ENCODE data around the gene DICER1. TPM values are rescaled to one million over a fixed set of nuclear protein-coding genes. Genes with fewer than 3 reads are reported as not detected.

DICER1 gene
- total RNA-seq, 1 donor from 2014 or later: 27.6 TPM

DNA sequence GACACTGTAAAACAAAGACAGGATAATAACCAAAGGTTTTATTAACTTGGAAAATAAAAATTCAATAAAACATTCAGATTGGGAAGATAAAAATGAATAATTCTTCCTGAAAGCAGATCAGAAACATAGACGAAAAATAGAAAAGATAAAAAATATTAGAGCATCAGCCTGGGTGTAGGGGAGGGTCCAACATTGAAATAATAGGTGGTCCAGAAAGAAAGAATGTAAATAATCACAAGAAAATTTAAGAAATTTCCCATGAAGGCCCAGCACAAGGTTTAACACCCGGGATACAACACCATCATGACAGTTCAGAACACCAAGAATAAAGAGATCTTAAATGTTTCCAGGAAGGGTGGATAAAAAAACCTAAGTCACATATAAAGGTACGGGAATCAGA lies 31.1 kb upstream of the DICER1 start:
- no peaks in the 10 kb centered on the region for H3K27me3 ChIP-seq (ENCODE audit: control insufficient read depth, insufficient read depth, low read length)
- FAIRE-seq (no peak), DNase-seq (ENCODE audit: low read depth) (no peak)
- TF ChIP-seq, protein P1, sequence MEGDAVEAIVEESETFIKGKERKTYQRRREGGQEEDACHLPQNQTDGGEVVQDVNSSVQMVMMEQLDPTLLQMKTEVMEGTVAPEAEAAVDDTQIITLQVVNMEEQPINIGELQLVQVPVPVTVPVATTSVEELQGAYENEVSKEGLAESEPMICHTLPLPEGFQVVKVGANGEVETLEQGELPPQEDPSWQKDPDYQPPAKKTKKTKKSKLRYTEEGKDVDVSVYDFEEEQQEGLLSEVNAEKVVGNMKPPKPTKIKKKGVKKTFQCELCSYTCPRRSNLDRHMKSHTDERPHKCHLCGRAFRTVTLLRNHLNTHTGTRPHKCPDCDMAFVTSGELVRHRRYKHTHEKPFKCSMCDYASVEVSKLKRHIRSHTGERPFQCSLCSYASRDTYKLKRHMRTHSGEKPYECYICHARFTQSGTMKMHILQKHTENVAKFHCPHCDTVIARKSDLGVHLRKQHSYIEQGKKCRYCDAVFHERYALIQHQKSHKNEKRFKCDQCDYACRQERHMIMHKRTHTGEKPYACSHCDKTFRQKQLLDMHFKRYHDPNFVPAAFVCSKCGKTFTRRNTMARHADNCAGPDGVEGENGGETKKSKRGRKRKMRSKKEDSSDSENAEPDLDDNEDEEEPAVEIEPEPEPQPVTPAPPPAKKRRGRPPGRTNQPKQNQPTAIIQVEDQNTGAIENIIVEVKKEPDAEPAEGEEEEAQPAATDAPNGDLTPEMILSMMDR (IDR thresholded peaks at IDR 0.05; ENCODE audit: insufficient read depth, low read length, severe bottlenecking): no peak
- H3K4me3 ChIP-seq (ENCODE audit: low read depth, low read length): no peak overlapping the region
- peaks cover 3% of the 10 kb centered on the region for H3K36me3 ChIP-seq (ENCODE audit: control insufficient read depth, insufficient read depth, low read length)

DNA sequence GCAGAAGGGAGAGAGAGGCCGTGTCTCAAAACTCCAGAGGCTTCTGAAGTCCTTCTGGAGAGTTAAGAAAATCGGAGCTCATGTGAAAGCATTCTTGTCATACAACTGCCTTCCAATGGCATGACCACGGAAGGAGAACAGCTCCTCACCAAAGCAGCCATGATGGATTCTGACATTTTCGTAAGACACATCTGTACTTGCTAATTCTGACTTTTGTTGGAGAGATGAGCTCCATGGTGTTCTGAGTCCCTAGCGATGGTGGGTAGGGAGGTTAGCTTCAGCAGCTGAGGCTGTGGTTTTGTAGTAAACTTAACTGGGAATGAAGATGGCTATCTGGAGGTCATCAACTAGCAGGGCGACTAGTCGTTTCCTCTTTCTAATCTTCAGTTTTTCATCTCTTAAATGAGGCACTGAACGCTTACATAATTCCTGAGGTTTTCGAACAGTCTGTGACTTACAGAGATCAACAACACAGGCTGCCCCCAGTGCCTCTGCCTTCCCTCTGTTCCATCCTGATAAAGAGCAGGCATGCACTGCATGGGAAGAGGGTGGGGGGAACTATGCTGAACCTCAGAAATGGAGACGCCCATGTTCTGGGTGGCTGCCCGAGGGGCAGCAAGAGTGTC lies 28.6 kb upstream of the DICER1 start:
- FAIRE-seq (peak; percentile 62), DNase-seq (ENCODE audit: low read depth) (no peak)
- H3K27me3 ChIP-seq (ENCODE audit: control insufficient read depth, insufficient read depth, low read length): no peaks in the 10 kb centered on the region
- peaks cover under 1% of the 10 kb centered on the region for H3K36me3 ChIP-seq (ENCODE audit: control insufficient read depth, insufficient read depth, low read length)
- TF ChIP-seq, protein P1 (IDR thresholded peaks at IDR 0.05; ENCODE audit: insufficient read depth, low read length, severe bottlenecking): no peak
- no peak overlapping the region for H3K4me3 ChIP-seq (ENCODE audit: low read depth, low read length)

DNA sequence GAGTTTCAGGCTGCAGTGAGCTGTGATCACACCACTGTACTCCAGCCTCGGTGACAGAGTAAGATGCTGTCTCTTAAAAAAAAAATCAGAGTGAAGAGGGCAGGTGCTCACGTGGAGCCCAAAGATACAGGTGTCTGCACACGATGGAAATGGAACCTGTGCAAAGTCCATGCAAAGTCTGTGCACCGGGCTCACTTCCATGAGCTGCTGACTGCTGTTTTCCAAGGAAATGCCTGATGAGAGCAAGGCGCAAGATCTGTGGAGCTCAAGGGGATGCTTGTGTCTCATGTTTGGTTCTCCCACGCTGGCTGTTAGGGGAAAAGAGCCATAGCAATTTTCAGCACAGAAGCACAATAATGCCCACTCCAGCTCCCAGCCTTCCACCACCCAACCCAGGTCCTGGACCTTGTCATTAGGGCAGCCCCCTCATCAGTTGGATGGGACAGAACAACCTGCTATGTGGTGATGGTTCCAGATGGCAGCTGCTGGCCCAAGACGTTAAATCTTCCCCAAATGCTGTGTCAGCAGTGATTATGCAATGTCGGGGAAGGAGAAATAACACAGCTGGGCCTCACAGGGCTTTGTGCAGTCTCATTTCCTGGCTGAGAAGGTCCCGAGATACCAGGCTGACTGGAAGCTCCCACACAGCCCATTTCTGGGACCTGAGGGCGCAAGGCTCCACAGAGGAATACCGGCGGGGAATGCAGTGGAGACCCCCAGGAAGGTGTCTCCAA lies 27.9 kb upstream of the DICER1 start:
- Histone ChIP-seq H3K36me3 (ENCODE audit: control insufficient read depth, insufficient read depth, low read length) (no peaks in the 10 kb centered on the region), H3K27me3 (ENCODE audit: control insufficient read depth, insufficient read depth, low read length) (no peaks in the 10 kb centered on the region), H3K4me3 (ENCODE audit: low read depth, low read length) (no peak overlapping the region)
- FAIRE-seq: no peak
- DNase-seq (ENCODE audit: low read depth): no peak
- TF ChIP-seq, protein P1 (IDR thresholded peaks at IDR 0.05; ENCODE audit: insufficient read depth, low read length, severe bottlenecking): no peak

DNA sequence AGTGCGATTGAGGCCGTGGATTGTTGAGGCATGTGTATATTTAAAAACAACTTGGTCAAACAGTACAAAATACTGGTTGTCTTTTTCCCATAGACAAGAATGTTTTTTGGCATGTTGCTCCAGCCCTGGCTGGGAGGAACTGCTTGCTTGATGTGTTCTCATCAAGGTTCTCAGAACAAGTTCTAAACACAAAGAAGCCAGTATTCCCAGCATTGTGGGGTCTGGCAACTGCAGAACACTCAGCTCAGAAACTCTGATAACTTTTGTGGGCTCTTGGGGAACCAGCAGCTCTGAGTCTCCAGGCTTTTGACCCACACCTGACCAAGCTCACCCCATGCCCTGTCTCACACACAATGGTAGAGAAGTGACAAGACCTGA lies 27.1 kb upstream of the DICER1 start:
- no peak for FAIRE-seq
- TF ChIP-seq, protein P1 (IDR thresholded peaks at IDR 0.05; ENCODE audit: insufficient read depth, low read length, severe bottlenecking): no peak
- H3K4me3 ChIP-seq (ENCODE audit: low read depth, low read length): no peak overlapping the region
- H3K36me3 ChIP-seq (ENCODE audit: control insufficient read depth, insufficient read depth, low read length): no peaks in the 10 kb centered on the region
- no peak for DNase-seq (ENCODE audit: low read depth)
- H3K27me3 ChIP-seq (ENCODE audit: control insufficient read depth, insufficient read depth, low read length): no peaks in the 10 kb centered on the region

DNA sequence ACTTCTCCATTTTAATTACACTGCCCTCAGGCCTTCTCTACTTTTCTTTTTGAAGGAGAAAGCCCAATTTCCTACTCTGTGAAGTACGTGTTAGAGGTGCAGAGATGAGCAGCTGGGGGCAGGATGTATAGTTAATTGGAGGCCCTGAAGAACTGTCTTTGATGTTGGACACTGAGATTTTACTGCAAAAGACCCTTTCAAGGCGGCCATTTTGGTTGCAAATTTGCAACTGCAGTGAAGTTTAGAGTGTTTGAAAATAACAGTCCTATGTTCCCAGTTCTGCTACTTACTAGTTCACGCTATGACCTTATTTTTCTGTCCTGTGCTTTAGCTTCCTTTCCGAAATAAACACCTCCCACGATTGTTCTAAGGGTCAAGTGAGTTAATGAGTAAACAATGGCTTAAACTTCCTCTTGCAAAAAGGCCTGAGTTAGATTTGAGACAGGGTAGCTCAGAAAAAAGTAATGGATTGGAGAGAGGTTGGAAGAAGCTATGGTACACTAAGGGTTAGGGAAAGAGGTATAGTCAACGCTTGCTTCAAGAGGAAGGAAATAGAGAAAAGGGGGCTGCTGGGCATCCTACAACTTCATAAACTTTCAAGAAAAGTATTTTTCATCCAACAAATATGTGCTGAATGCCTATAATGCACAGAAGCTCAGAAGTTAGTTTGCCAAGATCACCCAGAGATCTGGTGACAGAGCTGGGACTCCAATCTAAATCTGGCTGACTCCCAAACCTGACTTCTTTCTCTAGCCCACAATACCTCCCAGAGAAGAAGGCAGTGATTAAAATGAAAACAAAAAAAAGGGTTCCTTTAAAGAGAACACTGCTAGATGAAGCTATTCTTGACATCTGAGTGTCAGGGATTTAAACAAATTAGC lies 26.4 kb upstream of the DICER1 start:
- TF ChIP-seq, protein P1 (IDR thresholded peaks at IDR 0.05; ENCODE audit: insufficient read depth, low read length, severe bottlenecking): no peak
- no peaks in the 10 kb centered on the region for H3K27me3 ChIP-seq (ENCODE audit: control insufficient read depth, insufficient read depth, low read length)
- FAIRE-seq (no peak), DNase-seq (ENCODE audit: low read depth) (no peak)
- no peaks in the 10 kb centered on the region for H3K36me3 ChIP-seq (ENCODE audit: control insufficient read depth, insufficient read depth, low read length)
- no peak overlapping the region for H3K4me3 ChIP-seq (ENCODE audit: low read depth, low read length)
